GM18508 (cell line): ENCODE measurements around the gene GAK.
"Not testable (repeated sequence)": the region's sequence is repeated elsewhere in the genome, so short reads cannot be mapped to it uniquely, and the experiment has no call there.

Experiments
- ATAC-seq: cut with Tn5 transposase; IDR thresholded peaks from one replicate; pipeline ENCODE4 v1.9.1; 2021; ENCODE audit warnings: moderate number of reproducible peaks; ENCODE audit not compliant: insufficient read depth, unreplicated experiment

Gene GAK

GRCh38 chr4:823176-823760, 108.8 kb downstream of the GAK start:
- ATAC-seq: no peak

GRCh38 chr4:822361-823175, 109.5 kb downstream of the GAK start:
- ATAC-seq: no peak

- ATAC-seq: no peak
Observed at GRCh38 chr4:821631-822030, 110.5 kb downstream of the GAK start.

GRCh38 chr4:821181-821591, 110.9 kb downstream of the GAK start:
- no peak for ATAC-seq

GRCh38 chr4:820230-821172, 111.6 kb downstream of the GAK start:
- ATAC-seq: no peak

- no peak for ATAC-seq
Observed at GRCh38 chr4:819401-820229, 112.5 kb downstream of the GAK start.

GRCh38 chr4:818106-818921, 113.8 kb downstream of the GAK start:
- ATAC-seq: no peak

GRCh38 chr4:815464-816146, 116.5 kb downstream of the GAK start:
- no peak for ATAC-seq

- no peak for ATAC-seq
Observed at GRCh38 chr4:814312-814850, 117.7 kb downstream of the GAK start.

GRCh38 chr4:813900-814299, 118.2 kb downstream of the GAK start:
- no peak for ATAC-seq

- no peak for ATAC-seq
Observed at GRCh38 chr4:808860-809570, 123.1 kb downstream of the GAK start.

- ATAC-seq: no peak
Observed at GRCh38 chr4:807792-808191, 124.3 kb downstream of the GAK start.

GRCh38 chr4:806979-807378, 125.1 kb downstream of the GAK start:
- not testable (repeated sequence) for ATAC-seq

- ATAC-seq: no peak
Observed at GRCh38 chr4:804804-805203, 127.3 kb downstream of the GAK start.

GRCh38 chr4:803884-804283, 128.2 kb downstream of the GAK start:
- no peak for ATAC-seq

GRCh38 chr4:801436-802124, 130.5 kb downstream of the GAK start:
- ATAC-seq: no peak
